PC-3 (cell line): ENCODE results near the gene LXN.

ENCODE experiments used
- EZH2 ChIP-seq: fragments of 300-600 bp; sonication (generic); IDR thresholded peaks from one replicate; pipeline ENCODE4 v1.6.1; 2017; ENCODE audit warnings: antibody characterized with exemption, mild to moderate bottlenecking, low read length; ENCODE audit not compliant: unreplicated experiment
- TF ChIP-seq, protein P1 (sequence below): fragments of 300-600 bp; sonication (generic); conservative IDR thresholded peaks from 2 replicates; pipeline ENCODE4 v1.5.1; 2017; ENCODE audit warnings: antibody characterized with exemption, low read depth, mild to moderate bottlenecking, low read length

DNA sequence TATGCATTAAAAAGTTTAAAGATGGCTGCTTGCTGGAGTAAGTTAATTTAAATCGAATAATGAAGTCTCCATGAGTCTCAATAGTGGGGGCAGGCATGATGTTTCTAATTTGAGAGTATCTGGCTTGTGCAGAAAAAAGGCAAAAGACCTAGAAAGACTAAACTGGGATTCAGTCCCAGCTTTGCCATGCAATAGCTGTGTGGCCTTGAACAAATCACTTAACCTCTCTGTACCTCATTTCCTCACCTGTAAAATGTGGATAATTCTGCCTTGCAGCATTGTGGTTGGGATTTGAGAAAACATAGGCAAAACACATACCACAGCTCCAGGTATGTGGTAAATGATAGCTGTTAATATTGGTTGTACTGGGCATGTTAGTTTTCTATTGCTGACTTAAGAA lies 8.6 kb downstream of the LXN start:
- TF ChIP-seq, protein P1, sequence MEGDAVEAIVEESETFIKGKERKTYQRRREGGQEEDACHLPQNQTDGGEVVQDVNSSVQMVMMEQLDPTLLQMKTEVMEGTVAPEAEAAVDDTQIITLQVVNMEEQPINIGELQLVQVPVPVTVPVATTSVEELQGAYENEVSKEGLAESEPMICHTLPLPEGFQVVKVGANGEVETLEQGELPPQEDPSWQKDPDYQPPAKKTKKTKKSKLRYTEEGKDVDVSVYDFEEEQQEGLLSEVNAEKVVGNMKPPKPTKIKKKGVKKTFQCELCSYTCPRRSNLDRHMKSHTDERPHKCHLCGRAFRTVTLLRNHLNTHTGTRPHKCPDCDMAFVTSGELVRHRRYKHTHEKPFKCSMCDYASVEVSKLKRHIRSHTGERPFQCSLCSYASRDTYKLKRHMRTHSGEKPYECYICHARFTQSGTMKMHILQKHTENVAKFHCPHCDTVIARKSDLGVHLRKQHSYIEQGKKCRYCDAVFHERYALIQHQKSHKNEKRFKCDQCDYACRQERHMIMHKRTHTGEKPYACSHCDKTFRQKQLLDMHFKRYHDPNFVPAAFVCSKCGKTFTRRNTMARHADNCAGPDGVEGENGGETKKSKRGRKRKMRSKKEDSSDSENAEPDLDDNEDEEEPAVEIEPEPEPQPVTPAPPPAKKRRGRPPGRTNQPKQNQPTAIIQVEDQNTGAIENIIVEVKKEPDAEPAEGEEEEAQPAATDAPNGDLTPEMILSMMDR, result no peak
- no peak for TF ChIP-seq EZH2
